Astrocyte (in vitro differentiated cells and primary cell): ENCODE measurements around the gene C3orf33. TPM values are rescaled to one million over a fixed set of nuclear protein-coding genes. Genes with fewer than 3 reads are reported as not detected.

Experiments
- DNase-seq: peaks from one replicate; pipeline ENCODE4 v3.0.0-alpha.2; 2010; ENCODE audit warnings: low read depth
- FAIRE-seq: peaks from 2 replicates; lab custom pipeline; 2011; peaks lifted over from hg19 to GRCh38; lab: Jason Lieb, UNC
- H2AFZ ChIP-seq: 2 replicates; pipeline ENCODE4 v1.6.0; 2012; ENCODE audit warnings: low read depth, low read length, inconsistent platforms
- H3K27ac ChIP-seq: 2 replicates; pipeline ENCODE4 v1.5.1; 2011; ENCODE audit warnings: low read depth, low read length, inconsistent platforms
- H3K27me3 ChIP-seq: 2 replicates; pipeline ENCODE4 v1.6.0; 2011; ENCODE audit warnings: low read length, inconsistent platforms; ENCODE audit not compliant: insufficient read depth
- H3K36me3 ChIP-seq: 2 replicates; pipeline ENCODE4 v1.5.1; 2011; ENCODE audit warnings: low read length, inconsistent platforms; ENCODE audit not compliant: insufficient read depth
- H3K4me1 ChIP-seq: 2 replicates; pipeline ENCODE4 v1.5.1; 2011; ENCODE audit warnings: low read length, inconsistent platforms; ENCODE audit not compliant: insufficient read depth
- H3K4me2 ChIP-seq: 2 replicates; pipeline ENCODE4 v1.6.0; 2012; ENCODE audit warnings: low read length, inconsistent platforms
- H3K4me3 ChIP-seq: 2 replicates; pipeline ENCODE4 v1.5.1; 2011; ENCODE audit warnings: low read depth, mild to moderate bottlenecking, low read length, inconsistent platforms; ENCODE audit not compliant: insufficient read depth
- H3K79me2 ChIP-seq: 2 replicates; pipeline ENCODE4 v1.6.0; 2012; ENCODE audit warnings: mild to moderate bottlenecking, low read length, inconsistent platforms; ENCODE audit not compliant: insufficient read depth
- H3K9ac ChIP-seq: 2 replicates; pipeline ENCODE4 v1.6.0; 2012; ENCODE audit warnings: mild to moderate bottlenecking, low read length, inconsistent platforms
- H3K9me3 ChIP-seq: 2 replicates; pipeline ENCODE4 v1.5.1; 2012; ENCODE audit warnings: low read depth, mild to moderate bottlenecking, low read length, inconsistent platforms; ENCODE audit not compliant: insufficient read depth
- H4K20me1 ChIP-seq: 2 replicates; pipeline ENCODE4 v1.6.0; 2012; ENCODE audit warnings: low read length, inconsistent platforms; ENCODE audit not compliant: insufficient read depth
- H3K27ac Mint-ChIP-seq: one replicate; pipeline ENCODE4 v1.8.0; 2021; ENCODE audit warnings: mild to moderate bottlenecking, mixed read lengths; ENCODE audit not compliant: unreplicated experiment
- H3K27me3 Mint-ChIP-seq: one replicate; pipeline ENCODE4 v1.8.0; 2021; ENCODE audit warnings: low read depth, mixed read lengths; ENCODE audit not compliant: unreplicated experiment
- H3K36me3 Mint-ChIP-seq: one replicate; pipeline ENCODE4 v1.8.0; 2021; ENCODE audit warnings: low read depth, mixed read lengths; ENCODE audit not compliant: unreplicated experiment
- H3K4me1 Mint-ChIP-seq: one replicate; pipeline ENCODE4 v1.8.0; 2021; ENCODE audit warnings: low read depth, mixed read lengths; ENCODE audit not compliant: unreplicated experiment
- H3K4me3 Mint-ChIP-seq: one replicate; pipeline ENCODE4 v1.8.0; 2021; ENCODE audit warnings: mild to moderate bottlenecking, moderate library complexity, mixed read lengths; ENCODE audit not compliant: unreplicated experiment
- H3K9me3 Mint-ChIP-seq: one replicate; pipeline ENCODE4 v1.8.0; 2021; ENCODE audit warnings: mild to moderate bottlenecking, mixed read lengths; ENCODE audit not compliant: unreplicated experiment
- EZH2 ChIP-seq: IDR thresholded peaks from 2 replicates; pipeline ENCODE4 v1.6.1; 2012; ENCODE audit warnings: mild to moderate bottlenecking, low read length, inconsistent platforms; ENCODE audit not compliant: insufficient read depth
- total RNA-seq: library from RNA; stranded (reverse); gene quantifications from 2 replicates; pipeline ENCODE4 v1.2.1, GENCODE V29; 2021
- TF ChIP-seq, protein P1 (sequence below): IDR thresholded peaks from 2 replicates; pipeline ENCODE4 v1.5.1; 2011; ENCODE audit warnings: low read depth, mild to moderate bottlenecking, inconsistent platforms, low read length, moderate library complexity; ENCODE audit not compliant: insufficient read depth

The C3orf33 gene
- total RNA-seq, 1 donor from 2014 or later = 2.4 TPM

DNA sequence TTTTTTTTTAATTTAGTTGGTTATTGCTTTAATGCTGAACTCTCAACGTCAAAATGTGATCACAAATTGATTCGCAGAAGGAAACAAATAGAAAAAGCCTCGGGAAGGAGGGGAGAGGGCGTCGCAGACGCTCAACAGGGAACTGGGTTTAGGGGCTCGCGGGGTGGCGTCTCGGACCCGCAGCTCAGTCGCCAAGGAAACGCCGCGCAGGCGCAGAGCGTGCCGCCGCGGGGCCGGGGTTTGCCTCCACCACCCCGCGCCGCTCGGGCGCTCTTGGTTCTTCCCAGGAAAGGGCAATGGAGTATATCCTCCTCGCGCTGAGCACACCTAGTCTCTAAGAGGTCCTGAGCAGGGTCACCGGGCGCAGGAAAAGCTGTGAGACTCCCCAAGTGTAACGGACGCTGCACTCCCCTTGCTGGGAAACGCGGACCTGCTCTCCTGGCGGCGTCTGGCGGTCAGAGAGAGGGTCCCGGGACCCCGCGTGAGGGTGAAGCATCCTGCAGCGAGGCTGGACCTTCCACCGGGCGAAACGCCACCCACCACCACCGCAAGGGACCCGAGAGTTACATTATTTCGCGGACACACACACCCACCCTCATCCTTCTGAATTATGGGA is 62.0 kb downstream of the C3orf33 start:
- peak overlapping the region; percentile 93 for H3K4me3 Mint-ChIP-seq
- Histone ChIP-seq H3K36me3 (no peaks in the 10 kb centered on the region), H3K4me2 (peak overlapping the region; percentile 96), H3K9me3 (no peaks in the 10 kb centered on the region), H3K9ac (peak overlapping the region; percentile 61), H3K27me3 (peaks cover 32% of the 10 kb centered on the region), H3K4me1 (peaks cover 14% of the 10 kb centered on the region), H3K27ac (no peak overlapping the region), H3K4me3 (peak overlapping the region; percentile 65), H2AFZ (peak overlapping the region; percentile 96), H4K20me1 (no peaks in the 10 kb centered on the region), H3K79me2 (no peaks in the 10 kb centered on the region)
- H3K27ac Mint-ChIP-seq = no peak overlapping the region
- no peak for TF ChIP-seq EZH2
- TF ChIP-seq, protein P1, sequence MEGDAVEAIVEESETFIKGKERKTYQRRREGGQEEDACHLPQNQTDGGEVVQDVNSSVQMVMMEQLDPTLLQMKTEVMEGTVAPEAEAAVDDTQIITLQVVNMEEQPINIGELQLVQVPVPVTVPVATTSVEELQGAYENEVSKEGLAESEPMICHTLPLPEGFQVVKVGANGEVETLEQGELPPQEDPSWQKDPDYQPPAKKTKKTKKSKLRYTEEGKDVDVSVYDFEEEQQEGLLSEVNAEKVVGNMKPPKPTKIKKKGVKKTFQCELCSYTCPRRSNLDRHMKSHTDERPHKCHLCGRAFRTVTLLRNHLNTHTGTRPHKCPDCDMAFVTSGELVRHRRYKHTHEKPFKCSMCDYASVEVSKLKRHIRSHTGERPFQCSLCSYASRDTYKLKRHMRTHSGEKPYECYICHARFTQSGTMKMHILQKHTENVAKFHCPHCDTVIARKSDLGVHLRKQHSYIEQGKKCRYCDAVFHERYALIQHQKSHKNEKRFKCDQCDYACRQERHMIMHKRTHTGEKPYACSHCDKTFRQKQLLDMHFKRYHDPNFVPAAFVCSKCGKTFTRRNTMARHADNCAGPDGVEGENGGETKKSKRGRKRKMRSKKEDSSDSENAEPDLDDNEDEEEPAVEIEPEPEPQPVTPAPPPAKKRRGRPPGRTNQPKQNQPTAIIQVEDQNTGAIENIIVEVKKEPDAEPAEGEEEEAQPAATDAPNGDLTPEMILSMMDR = no peak
- H3K4me1 Mint-ChIP-seq = peaks cover 6% of the 10 kb centered on the region
- H3K9me3 Mint-ChIP-seq = no peaks in the 10 kb centered on the region
- FAIRE-seq (no peak), DNase-seq (no peak)
- H3K36me3 Mint-ChIP-seq = no peaks in the 10 kb centered on the region
- H3K27me3 Mint-ChIP-seq = peaks cover 15% of the 10 kb centered on the region

DNA sequence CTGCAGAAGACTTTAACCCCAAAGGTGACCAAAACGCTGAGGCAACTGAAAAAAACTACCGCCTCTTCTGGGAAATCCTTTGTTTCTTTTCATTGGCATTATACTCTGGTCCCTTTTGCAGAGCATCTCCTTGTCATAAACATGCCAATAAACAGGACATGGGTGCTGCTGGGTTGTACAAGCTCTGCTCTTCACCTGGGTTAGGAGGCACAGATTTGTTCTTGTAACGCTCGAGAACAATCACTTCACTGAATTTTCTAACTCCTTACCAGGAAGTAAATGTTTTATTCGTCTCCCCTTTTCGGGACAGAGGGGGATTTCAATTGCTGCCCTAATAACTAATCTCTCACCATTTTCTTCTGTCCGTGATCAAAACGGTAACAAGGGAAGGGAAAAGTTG is 62.5 kb downstream of the C3orf33 start:
- no peak for FAIRE-seq
- Histone ChIP-seq H3K27ac (no peak overlapping the region), H3K9me3 (no peaks in the 10 kb centered on the region), H4K20me1 (no peaks in the 10 kb centered on the region), H3K79me2 (no peaks in the 10 kb centered on the region), H3K27me3 (peaks cover 32% of the 10 kb centered on the region), H3K36me3 (no peaks in the 10 kb centered on the region), H3K4me2 (peak overlapping the region; percentile 96), H3K4me3 (peak overlapping the region; percentile 65), H2AFZ (peak overlapping the region; percentile 96), H3K9ac (peak overlapping the region; percentile 61), H3K4me1 (peaks cover 9% of the 10 kb centered on the region)
- peaks cover 2% of the 10 kb centered on the region for H3K4me1 Mint-ChIP-seq
- H3K27ac Mint-ChIP-seq = no peak overlapping the region
- H3K9me3 Mint-ChIP-seq = no peaks in the 10 kb centered on the region
- peaks cover 15% of the 10 kb centered on the region for H3K27me3 Mint-ChIP-seq
- TF ChIP-seq, protein P1 = no peak
- no peak for TF ChIP-seq EZH2
- no peak for DNase-seq
- H3K36me3 Mint-ChIP-seq = no peaks in the 10 kb centered on the region
- H3K4me3 Mint-ChIP-seq = peak overlapping the region; percentile 93

DNA sequence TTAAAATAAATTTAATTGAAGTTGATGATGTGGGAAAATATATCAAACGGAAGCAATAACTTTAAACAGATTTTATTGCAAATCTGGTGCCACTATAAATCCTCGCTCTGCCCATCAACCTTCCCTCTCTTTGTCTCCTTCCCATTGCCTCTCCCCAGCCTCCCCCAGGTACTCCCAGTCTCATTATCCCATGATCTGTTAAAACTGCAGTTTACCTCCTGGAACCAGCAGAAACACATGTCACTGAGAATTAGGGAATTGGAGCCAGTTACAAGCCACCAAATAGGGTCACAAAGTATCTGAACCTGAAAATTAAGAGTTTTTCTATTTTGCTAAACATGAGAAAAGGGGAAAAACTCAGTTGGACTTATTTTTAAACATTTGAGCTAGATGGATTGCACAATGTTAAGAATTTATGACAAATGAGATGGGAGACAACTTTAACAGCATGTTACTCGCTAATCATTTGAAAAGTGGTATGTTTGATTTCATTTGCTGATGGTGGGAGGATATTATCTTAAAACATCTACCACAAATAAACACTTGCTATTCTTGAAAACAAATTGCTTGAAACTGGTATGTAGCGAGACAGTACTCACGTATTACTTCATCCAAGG is 63.6 kb downstream of the C3orf33 start:
- Histone ChIP-seq H3K27me3 (peaks cover 27% of the 10 kb centered on the region), H3K9ac (no peak overlapping the region), H3K79me2 (no peaks in the 10 kb centered on the region), H4K20me1 (no peaks in the 10 kb centered on the region), H3K36me3 (no peaks in the 10 kb centered on the region), H3K9me3 (no peaks in the 10 kb centered on the region), H3K27ac (no peak overlapping the region), H3K4me3 (no peak overlapping the region), H2AFZ (no peak overlapping the region), H3K4me2 (no peak overlapping the region), H3K4me1 (peaks cover 8% of the 10 kb centered on the region)
- no peaks in the 10 kb centered on the region for H3K36me3 Mint-ChIP-seq
- H3K4me3 Mint-ChIP-seq = peak overlapping the region; percentile 50
- no peak for DNase-seq
- TF ChIP-seq, protein P1 = no peak
- no peak for TF ChIP-seq EZH2
- no peak for FAIRE-seq
- no peak overlapping the region for H3K27ac Mint-ChIP-seq
- H3K4me1 Mint-ChIP-seq = peaks cover 4% of the 10 kb centered on the region
- H3K9me3 Mint-ChIP-seq = no peaks in the 10 kb centered on the region
- peaks cover 15% of the 10 kb centered on the region for H3K27me3 Mint-ChIP-seq
